ENCODE data around the gene UBE2J1. TPM values are rescaled to one million over a fixed set of nuclear protein-coding genes. Genes with fewer than 3 reads are reported as not detected.

Gene UBE2J1
- total RNA-seq, 1 experiment from 2014 or later: 23.3 TPM

DNA sequence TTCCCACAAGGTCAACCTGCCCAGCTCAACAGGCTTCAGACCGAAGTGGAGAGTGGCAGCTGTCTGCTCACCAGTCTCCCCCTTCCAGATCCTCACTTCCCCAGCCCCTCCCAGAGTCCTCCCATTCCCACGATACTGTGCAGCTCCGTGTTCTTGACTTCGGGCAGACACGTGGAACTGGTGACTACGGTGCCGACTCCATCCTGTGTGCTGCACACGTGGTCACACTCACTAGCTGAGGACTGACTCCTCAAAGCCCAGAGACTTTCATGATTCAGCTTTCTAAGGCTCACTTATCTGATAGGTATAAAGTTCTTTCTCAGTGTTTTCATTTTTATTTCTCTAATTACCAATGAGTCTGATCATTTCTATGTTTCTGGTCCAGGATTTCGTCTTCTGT is 69.8 kb downstream of the UBE2J1 start:
- no peaks in the 10 kb centered on the region for H3K79me2 ChIP-seq (ENCODE audit: insufficient read depth, low read length)
- POLR2A ChIA-PET: no interaction called here
- no peaks in the 10 kb centered on the region for H3K9me3 ChIP-seq (ENCODE audit: control insufficient read depth in 1 of 2, insufficient read depth in 1 of 2, low read depth in 1 of 2, low read length in 2 of 2)
- no peak overlapping the region for H2AFZ ChIP-seq (ENCODE audit: low read depth, low read length, poor library complexity, severe bottlenecking)
- DNase-seq (ENCODE audit: low read depth, low spot score) (no peak), ATAC-seq (no peak)
- no peak overlapping the region for H3K27ac ChIP-seq (ENCODE audit: low read depth, low read length)
- no peaks in the 10 kb centered on the region for H3K27me3 ChIP-seq (ENCODE audit: insufficient read depth, low read length)
- RAD21 ChIA-PET (ENCODE audit: low non-redundant PET in 1 of 2, low total read pairs in 2 of 2, uncharacterized antibody in 2 of 2, unreplicated experiment in 2 of 2): no interaction called here
- H3K4me1 ChIP-seq (ENCODE audit: control insufficient read depth in 1 of 2, insufficient read depth in 2 of 2, low read length in 2 of 2): peaks cover 0 to 6% of the 10 kb centered on the region in 2 experiments; a peak in 1 of 4 replicates
- BruUV-seq (replicated peaks): no TSS peak
- TF ChIP-seq EZH2phosphoT487 (IDR thresholded peaks at IDR 0.05; ENCODE audit: borderline replicate concordance) (no peak), SIN3A (IDR thresholded peaks at IDR 0.05; ENCODE audit: low read depth) (no peak), RAD21 (IDR thresholded peaks at IDR 0.05; ENCODE audit: low read depth) (no peak), CBX3 (IDR thresholded peaks at IDR 0.05; ENCODE audit: low read depth) (no peak), CEBPB (IDR thresholded peaks at IDR 0.05; ENCODE audit: low read depth) (no peak), TCF7L2 (IDR thresholded peaks at IDR 0.05; ENCODE audit: borderline replicate concordance, extremely low read depth, insufficient read depth, insufficient read length) (no peak), ELF1 (IDR thresholded peaks at IDR 0.05; ENCODE audit: borderline replicate concordance, low read depth) (no peak)
- TF ChIP-seq, protein P1, sequence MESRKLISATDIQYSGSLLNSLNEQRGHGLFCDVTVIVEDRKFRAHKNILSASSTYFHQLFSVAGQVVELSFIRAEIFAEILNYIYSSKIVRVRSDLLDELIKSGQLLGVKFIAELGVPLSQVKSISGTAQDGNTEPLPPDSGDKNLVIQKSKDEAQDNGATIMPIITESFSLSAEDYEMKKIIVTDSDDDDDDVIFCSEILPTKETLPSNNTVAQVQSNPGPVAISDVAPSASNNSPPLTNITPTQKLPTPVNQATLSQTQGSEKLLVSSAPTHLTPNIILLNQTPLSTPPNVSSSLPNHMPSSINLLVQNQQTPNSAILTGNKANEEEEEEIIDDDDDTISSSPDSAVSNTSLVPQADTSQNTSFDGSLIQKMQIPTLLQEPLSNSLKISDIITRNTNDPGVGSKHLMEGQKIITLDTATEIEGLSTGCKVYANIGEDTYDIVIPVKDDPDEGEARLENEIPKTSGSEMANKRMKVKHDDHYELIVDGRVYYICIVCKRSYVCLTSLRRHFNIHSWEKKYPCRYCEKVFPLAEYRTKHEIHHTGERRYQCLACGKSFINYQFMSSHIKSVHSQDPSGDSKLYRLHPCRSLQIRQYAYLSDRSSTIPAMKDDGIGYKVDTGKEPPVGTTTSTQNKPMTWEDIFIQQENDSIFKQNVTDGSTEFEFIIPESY (IDR thresholded peaks at IDR 0.05; ENCODE audit: extremely low read depth, insufficient replicate concordance, low read length): no peak
- H4K20me1 ChIP-seq (ENCODE audit: insufficient read depth): no peaks in the 10 kb centered on the region
- H3K9me2 ChIP-seq (ENCODE audit: insufficient read depth): no peaks in the 10 kb centered on the region
- H3K4me3 ChIP-seq (replicated peaks in 1 of 2; ENCODE audit: low read depth in 1 of 2, low read length in 2 of 2): no peak overlapping the region
- H3K36me3 ChIP-seq (ENCODE audit: control insufficient read depth in 1 of 2, insufficient read depth in 2 of 2, low read length in 2 of 2): no peaks in the 10 kb centered on the region
- intact Hi-C loops (cut with micrococcal nuclease): loop anchor here (2.0 kb wide), 1 partner anchor 86 kb away; no protein-coding TSS in a partner anchor
- no peak overlapping the region for H3K9ac ChIP-seq (ENCODE audit: low read length)
- CTCF ChIA-PET: interaction anchor here (1.4 kb wide), 1 partner anchor 15 kb away, joined by 7 read pairs; no protein-coding TSS in a partner anchor
- no peak overlapping the region for H3K4me2 ChIP-seq (ENCODE audit: low read length)
